ENCODE data around the gene VPS54. TPM values are rescaled to one million over a fixed set of nuclear protein-coding genes. Genes with fewer than 3 reads are reported as not detected.

Gene VPS54
- total RNA-seq, 1 donor from 2014 or later: 17.2 TPM

GRCh38 chr2:64062840-64063239, 43.6 kb upstream of the VPS54 start:
- no peak overlapping the region for H3K27ac Mint-ChIP-seq (ENCODE audit: unreplicated experiment)
- H3K4me3 Mint-ChIP-seq (ENCODE audit: unreplicated experiment): no peak overlapping the region
- peaks cover 13% of the 10 kb centered on the region for H3K4me1 Mint-ChIP-seq (ENCODE audit: unreplicated experiment)
- no peaks in the 10 kb centered on the region for H3K9me3 Mint-ChIP-seq (ENCODE audit: unreplicated experiment)
- no peak for DNase-seq (ENCODE audit: extremely low spot score, unreplicated experiment)
- TF ChIP-seq CTCF (IDR thresholded peaks at IDR 0.05): no peak
- no peaks in the 10 kb centered on the region for H3K36me3 Mint-ChIP-seq (ENCODE audit: unreplicated experiment)
- no peaks in the 10 kb centered on the region for H3K27me3 Mint-ChIP-seq (ENCODE audit: unreplicated experiment)

GRCh38 chr2:64059270-64059669, 40.0 kb upstream of the VPS54 start:
- Mint-ChIP-seq H3K27ac (ENCODE audit: unreplicated experiment) (no peak overlapping the region), H3K9me3 (ENCODE audit: unreplicated experiment) (no peaks in the 10 kb centered on the region)
- no peak for DNase-seq (ENCODE audit: extremely low spot score, unreplicated experiment)

GRCh38 chr2:64056021-64056420, 36.8 kb upstream of the VPS54 start:
- Mint-ChIP-seq H3K9me3 (ENCODE audit: unreplicated experiment) (no peaks in the 10 kb centered on the region), H3K36me3 (ENCODE audit: unreplicated experiment) (no peaks in the 10 kb centered on the region), H3K4me3 (ENCODE audit: unreplicated experiment) (no peak overlapping the region), H3K27me3 (ENCODE audit: unreplicated experiment) (no peaks in the 10 kb centered on the region), H3K4me1 (ENCODE audit: unreplicated experiment) (no peaks in the 10 kb centered on the region), H3K27ac (ENCODE audit: unreplicated experiment) (no peak overlapping the region)
- no peak for TF ChIP-seq CTCF (IDR thresholded peaks at IDR 0.05)
- DNase-seq (ENCODE audit: extremely low spot score, unreplicated experiment): no peak

More at GRCh38 chr2:64059270-64059669, 40.0 kb upstream of the VPS54 start:
- H3K36me3 Mint-ChIP-seq (ENCODE audit: unreplicated experiment): no peaks in the 10 kb centered on the region
- no peaks in the 10 kb centered on the region for H3K27me3 Mint-ChIP-seq (ENCODE audit: unreplicated experiment)
- TF ChIP-seq CTCF (IDR thresholded peaks at IDR 0.05): no peak
- no peak overlapping the region for H3K4me3 Mint-ChIP-seq (ENCODE audit: unreplicated experiment)
- H3K4me1 Mint-ChIP-seq (ENCODE audit: unreplicated experiment): peaks cover 9% of the 10 kb centered on the region

- DNase-seq (ENCODE audit: extremely low spot score, unreplicated experiment): no peak
- H3K27ac Mint-ChIP-seq (ENCODE audit: unreplicated experiment): no peak overlapping the region
- TF ChIP-seq CTCF (IDR thresholded peaks at IDR 0.05): no peak
These were observed 35.1 kb upstream of the VPS54 start for GRCh38 chr2:64054161-64054915.

GRCh38 chr2:64052463-64053241, 33.4 kb upstream of the VPS54 start:
- no peak overlapping the region for H3K27ac Mint-ChIP-seq (ENCODE audit: unreplicated experiment)
- no peaks in the 10 kb centered on the region for H3K9me3 Mint-ChIP-seq (ENCODE audit: unreplicated experiment)
- no peaks in the 10 kb centered on the region for H3K36me3 Mint-ChIP-seq (ENCODE audit: unreplicated experiment)
- no peaks in the 10 kb centered on the region for H3K27me3 Mint-ChIP-seq (ENCODE audit: unreplicated experiment)
- no peak overlapping the region for H3K4me3 Mint-ChIP-seq (ENCODE audit: unreplicated experiment)
- TF ChIP-seq CTCF (IDR thresholded peaks at IDR 0.05): no peak
- H3K4me1 Mint-ChIP-seq (ENCODE audit: unreplicated experiment): peaks cover 5% of the 10 kb centered on the region
- DNase-seq (ENCODE audit: extremely low spot score, unreplicated experiment): no peak

More at GRCh38 chr2:64054161-64054915, 35.1 kb upstream of the VPS54 start:
- Mint-ChIP-seq H3K36me3 (ENCODE audit: unreplicated experiment) (no peaks in the 10 kb centered on the region), H3K9me3 (ENCODE audit: unreplicated experiment) (no peaks in the 10 kb centered on the region), H3K4me1 (ENCODE audit: unreplicated experiment) (peaks cover 5% of the 10 kb centered on the region), H3K4me3 (ENCODE audit: unreplicated experiment) (no peak overlapping the region), H3K27me3 (ENCODE audit: unreplicated experiment) (no peaks in the 10 kb centered on the region)

Measured in osteocyte (in vitro differentiated cells).